HepG2 (cell line): Measurements from ENCODE around the gene EEFSEC. TPM values are rescaled to one million over a fixed set of nuclear protein-coding genes. Genes with fewer than 3 reads are reported as not detected.

Experiments
- ATAC-seq: fragments of 200-7000 bp; cut with Tn5 transposase; 3 replicates; pipeline ENCODE4 v1.9.1; 2020; ENCODE audit warnings: mild to moderate bottlenecking, moderate library complexity
- BruUV-seq: library from RNA; stranded (reverse); fragments of 400-500 nt; replicated peaks from 2 replicates; lab custom pipeline; 2021; lab: Mats Ljungman, UMichigan
- CTCF ChIA-PET: fragments of 300-600 bp; formaldehyde crosslinking; extraction: SDS; loops from one replicate; lab custom pipeline; 2021; ENCODE audit warnings: low total read pairs, inconsistent platforms, low intra/inter-chr PET ratio; lab: Yijun Ruan, JAX
- POLR2A ChIA-PET: fragments of 350-600 bp; sonication (Branson Sonifier 250); formaldehyde crosslinking; loops from one replicate; lab custom pipeline; 2020; ENCODE audit warnings: antibody characterized with exemption, inconsistent platforms; lab: Yijun Ruan, JAX
- DNase-seq: peaks from one replicate; pipeline ENCODE4 v3.0.0-alpha.2; 2015; ENCODE audit warnings: low spot score
- FAIRE-seq: peaks from 3 replicates; lab custom pipeline; 2011; peaks lifted over from hg19 to GRCh38; lab: Jason Lieb, UNC
- H2AFZ ChIP-seq: one replicate; pipeline ENCODE4 v1.6.1; 2011; ENCODE audit warnings: low read length, inconsistent platforms
- H3K27ac ChIP-seq: fragments of 300-600 bp; 3 replicates; pipeline ENCODE4 v1.8.0; 2011; ENCODE audit warnings: mixed run types, mild to moderate bottlenecking, mixed read lengths, low read length, inconsistent platforms; ENCODE audit not compliant: insufficient read depth; ENCODE audit errors: extremely low read length
- H3K27me3 ChIP-seq, 2 experiments: fragments of 200-600 bp in 1 of 2; 2 replicates in 1 of 2; 3 replicates in 1 of 2; pipeline versions ENCODE4 v1.6.0 to v1.8.0; 2011; ENCODE audit warnings: low read length in 2 of 2, mild to moderate bottlenecking in 2 of 2, moderate library complexity in 2 of 2, inconsistent platforms in 1 of 2; ENCODE audit not compliant: insufficient read depth in 2 of 2, control insufficient read depth in 1 of 2
- H3K36me3 ChIP-seq, 2 experiments: fragments of 200-600 bp in 1 of 2; replicated peaks in 1 of 2; 2 replicates in 1 of 2; 3 replicates in 1 of 2; pipeline versions ENCODE4 v1.5.1 to v1.8.0; 2011; ENCODE audit warnings: low read length in 2 of 2, inconsistent platforms in 1 of 2; ENCODE audit not compliant: insufficient read depth in 2 of 2, control insufficient read depth in 1 of 2
- H3K4me1 ChIP-seq: 2 replicates; pipeline ENCODE4 v1.5.1; 2012; ENCODE audit warnings: low read length, inconsistent platforms; ENCODE audit not compliant: insufficient read depth
- H3K4me2 ChIP-seq: 2 replicates; pipeline ENCODE4 v1.6.0; 2011; ENCODE audit warnings: low read depth, low read length, inconsistent platforms
- H3K4me3 ChIP-seq, 3 experiments: fragments of 200-600 bp in 1 of 3; sonication (generic), shearing (Covaris generic) in 1 of 3; replicated peaks in 1 of 3; 2 replicates each; pipeline ENCODE4 v1.5.1; 2011 to 2016; ENCODE audit warnings: low read length in 3 of 3, inconsistent platforms in 2 of 3, low read depth in 2 of 3, mild to moderate bottlenecking in 2 of 3, control low read depth in 1 of 3, mixed read lengths in 1 of 3; ENCODE audit not compliant: insufficient read depth in 1 of 3
- H3K79me2 ChIP-seq: one replicate; pipeline ENCODE4 v1.6.1; 2011; ENCODE audit warnings: low read length, inconsistent platforms; ENCODE audit not compliant: insufficient read depth
- H3K9ac ChIP-seq: 2 replicates; pipeline ENCODE4 v1.6.0; 2011; ENCODE audit warnings: mild to moderate bottlenecking, low read depth, low read length, inconsistent platforms; ENCODE audit not compliant: insufficient read depth
- H3K9me3 ChIP-seq: 2 replicates; pipeline ENCODE4 v1.5.1; 2012; ENCODE audit warnings: mild to moderate bottlenecking, low read length
- H4K20me1 ChIP-seq: 2 replicates; pipeline ENCODE4 v1.6.0; 2011; ENCODE audit warnings: inconsistent platforms, mild to moderate bottlenecking, low read length, moderate library complexity; ENCODE audit not compliant: insufficient read depth
- CREM ChIP-seq, 2 experiments: sonication (generic) in 1 of 2; formaldehyde crosslinking in 1 of 2; IDR thresholded peaks; 2 replicates each; pipeline versions ENCODE4 v1.4.0 to v1.6.1; 2016 to 2020; ENCODE audit warnings: antibody characterized with exemption in 1 of 2, mild to moderate bottlenecking in 1 of 2, missing genetic modification reagents in 1 of 2
- MEIS1 ChIP-seq: sonication (generic); formaldehyde crosslinking; IDR thresholded peaks from 2 replicates; pipeline ENCODE4 v1.9.0; 2021; ENCODE audit warnings: mild to moderate bottlenecking, missing genetic modification reagents, moderate library complexity, borderline replicate concordance
- NFATC3 ChIP-seq: sonication (generic); formaldehyde crosslinking; IDR thresholded peaks from 2 replicates; pipeline ENCODE4 v1.5.1; 2020; ENCODE audit warnings: mild to moderate bottlenecking, missing genetic modification reagents
- RBFOX2 ChIP-seq: fragments of 200-400 bp; formaldehyde crosslinking; IDR thresholded peaks from 2 replicates; pipeline ENCODE4 v1.6.1; 2017; ENCODE audit warnings: low read depth, mild to moderate bottlenecking, low read length
- SATB2 ChIP-seq: sonication (generic); formaldehyde crosslinking; IDR thresholded peaks from 2 replicates; pipeline ENCODE4 v1.5.0; 2020; ENCODE audit warnings: missing genetic modification reagents
- ZNF256 ChIP-seq: sonication (generic); formaldehyde crosslinking; conservative IDR thresholded peaks from 2 replicates; pipeline ENCODE4 v1.4.0; 2020; ENCODE audit warnings: missing genetic modification reagents
- ZNF264 ChIP-seq: sonication (generic); formaldehyde crosslinking; IDR thresholded peaks from 2 replicates; pipeline ENCODE4 v1.4.0; 2020; ENCODE audit warnings: missing genetic modification reagents
- WGBS: methylation state at CpG from one replicate; pipeline ENCODE4 v1.1.6; 2017; ENCODE audit warnings: low lambda C conversion rate; 5-methylcytosine and 5-hydroxymethylcytosine counted together
- in situ Hi-C: cut with HindIII; loops from 2 replicates; pipeline ENCODE4 v1.10.0; 2017; ENCODE audit warnings: low pct_unique_long_range_greater_than_20kb; ENCODE audit not compliant: extremely low pct_ligation_motif_present
- intact Hi-C: fragments of 100-400 bp; cut with micrococcal nuclease; formaldehyde crosslinking; loops from one replicate; pipeline ENCODE4 v1.10.0; 2022; ENCODE audit not compliant: unreplicated experiment
- polyA plus RNA-seq, 8 experiments: library from polyadenylated mRNA; depleted of rRNA in 3 of 8; stranded (reverse) in 7 of 8; unstranded in 1 of 8; fragments of >200 nt; fragmentation: Illumina TruSeq in 4 of 8; extraction: Trizol in 4 of 8; gene quantifications; 2 replicates each; pipeline versions ENCODE4 v1.2.1 to v1.2.3, GENCODE V29; 2011 to 2016; ENCODE audit warnings: low read depth in 4 of 8, missing spikeins in 1 of 8, mixed read lengths in 1 of 8; ENCODE audit not compliant: insufficient read depth in 1 of 8
- total RNA-seq, 5 experiments: library from RNA; depleted of rRNA; stranded (reverse); fragments of >200 nt; fragmentation: Illumina TruSeq; extraction: Trizol; gene quantifications; 2 replicates each; pipeline ENCODE4 v1.2.3, GENCODE V29; 2016; ENCODE audit warnings: low read depth in 1 of 5
- TF ChIP-seq, protein P1 (sequence below): sonication (generic); formaldehyde crosslinking; IDR thresholded peaks from 2 replicates; pipeline ENCODE4 v1.4.0; 2020; ENCODE audit warnings: low read depth, missing genetic modification reagents
- TF ChIP-seq, protein P2 (sequence below): sonication (generic); formaldehyde crosslinking; IDR thresholded peaks from 2 replicates; pipeline ENCODE4 v1.4.0; 2020; ENCODE audit warnings: missing genetic modification reagents

The EEFSEC gene
- total and polyA plus RNA-seq, 2 of the 13 experiments (the other 11 are each of a cell fraction or from before 2014, with no cell fraction given) = 6.4 to 24.2 TPM

DNA sequence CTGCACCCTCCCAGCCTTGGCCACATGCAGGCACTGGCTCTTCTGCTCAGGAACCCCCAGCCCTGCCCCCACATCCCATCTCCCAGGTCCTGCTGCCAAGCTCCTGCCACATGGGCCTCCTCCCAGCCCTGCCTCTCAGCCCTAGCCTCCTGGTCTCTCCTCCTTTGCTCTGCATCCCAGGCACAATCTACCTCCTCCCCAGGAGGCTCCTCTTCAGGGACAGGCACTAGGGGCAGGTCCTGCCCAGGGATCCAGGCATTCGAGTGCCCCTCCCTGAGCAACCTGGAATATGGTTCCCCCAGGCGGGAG is 301.0 kb downstream of the EEFSEC start:
- intact Hi-C loops = no loop called here
- no peak for FAIRE-seq

More for the DNA sequence above, 301.0 kb downstream of the EEFSEC start:
- DNase-seq = no peak
- no peak overlapping the region for H3K9ac ChIP-seq
- H3K79me2 ChIP-seq = no peaks in the 10 kb centered on the region
- no peak for TF ChIP-seq CREM (IDR thresholded peaks at IDR 0.05)
- TF ChIP-seq CREM (CRISPR knock-in tag; IDR thresholded peaks at IDR 0.05) = no peak
- TF ChIP-seq MEIS1 = no peak
- TF ChIP-seq ZNF264 (CRISPR knock-in tag) = no peak
- no peak for TF ChIP-seq RBFOX2
- TF ChIP-seq, protein P1, sequence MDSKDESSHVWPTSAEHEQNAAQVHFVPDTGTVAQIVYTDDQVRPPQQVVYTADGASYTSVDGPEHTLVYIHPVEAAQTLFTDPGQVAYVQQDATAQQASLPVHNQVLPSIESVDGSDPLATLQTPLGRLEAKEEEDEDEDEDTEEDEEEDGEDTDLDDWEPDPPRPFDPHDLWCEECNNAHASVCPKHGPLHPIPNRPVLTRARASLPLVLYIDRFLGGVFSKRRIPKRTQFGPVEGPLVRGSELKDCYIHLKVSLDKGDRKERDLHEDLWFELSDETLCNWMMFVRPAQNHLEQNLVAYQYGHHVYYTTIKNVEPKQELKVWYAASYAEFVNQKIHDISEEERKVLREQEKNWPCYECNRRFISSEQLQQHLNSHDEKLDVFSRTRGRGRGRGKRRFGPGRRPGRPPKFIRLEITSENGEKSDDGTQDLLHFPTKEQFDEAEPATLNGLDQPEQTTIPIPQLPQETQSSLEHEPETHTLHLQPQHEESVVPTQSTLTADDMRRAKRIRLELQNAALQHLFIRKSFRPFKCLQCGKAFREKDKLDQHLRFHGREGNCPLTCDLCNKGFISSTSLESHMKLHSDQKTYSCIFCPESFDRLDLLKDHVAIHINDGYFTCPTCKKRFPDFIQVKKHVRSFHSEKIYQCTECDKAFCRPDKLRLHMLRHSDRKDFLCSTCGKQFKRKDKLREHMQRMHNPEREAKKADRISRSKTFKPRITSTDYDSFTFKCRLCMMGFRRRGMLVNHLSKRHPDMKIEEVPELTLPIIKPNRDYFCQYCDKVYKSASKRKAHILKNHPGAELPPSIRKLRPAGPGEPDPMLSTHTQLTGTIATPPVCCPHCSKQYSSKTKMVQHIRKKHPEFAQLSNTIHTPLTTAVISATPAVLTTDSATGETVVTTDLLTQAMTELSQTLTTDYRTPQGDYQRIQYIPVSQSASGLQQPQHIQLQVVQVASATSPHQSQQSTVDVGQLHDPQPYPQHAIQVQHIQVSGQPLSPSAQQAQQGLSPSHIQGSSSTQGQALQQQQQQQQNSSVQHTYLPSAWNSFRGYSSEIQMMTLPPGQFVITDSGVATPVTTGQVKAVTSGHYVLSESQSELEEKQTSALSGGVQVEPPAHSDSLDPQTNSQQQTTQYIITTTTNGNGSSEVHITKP (CRISPR knock-in tag) = no peak
- no peak for TF ChIP-seq ZNF256
- TF ChIP-seq NFATC3 (CRISPR knock-in tag) = no peak
- TF ChIP-seq SATB2 (CRISPR knock-in tag) = no peak
- TF ChIP-seq, protein P2, sequence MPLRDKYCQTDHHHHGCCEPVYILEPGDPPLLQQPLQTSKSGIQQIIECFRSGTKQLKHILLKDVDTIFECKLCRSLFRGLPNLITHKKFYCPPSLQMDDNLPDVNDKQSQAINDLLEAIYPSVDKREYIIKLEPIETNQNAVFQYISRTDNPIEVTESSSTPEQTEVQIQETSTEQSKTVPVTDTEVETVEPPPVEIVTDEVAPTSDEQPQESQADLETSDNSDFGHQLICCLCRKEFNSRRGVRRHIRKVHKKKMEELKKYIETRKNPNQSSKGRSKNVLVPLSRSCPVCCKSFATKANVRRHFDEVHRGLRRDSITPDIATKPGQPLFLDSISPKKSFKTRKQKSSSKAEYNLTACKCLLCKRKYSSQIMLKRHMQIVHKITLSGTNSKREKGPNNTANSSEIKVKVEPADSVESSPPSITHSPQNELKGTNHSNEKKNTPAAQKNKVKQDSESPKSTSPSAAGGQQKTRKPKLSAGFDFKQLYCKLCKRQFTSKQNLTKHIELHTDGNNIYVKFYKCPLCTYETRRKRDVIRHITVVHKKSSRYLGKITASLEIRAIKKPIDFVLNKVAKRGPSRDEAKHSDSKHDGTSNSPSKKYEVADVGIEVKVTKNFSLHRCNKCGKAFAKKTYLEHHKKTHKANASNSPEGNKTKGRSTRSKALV (CRISPR knock-in tag) = no peak
- TF ChIP-seq, all 625 proteins: peak for 0
- Histone ChIP-seq H3K4me1 (peaks cover 10% of the 10 kb centered on the region), H2AFZ (no peak overlapping the region), H3K27me3 (peaks cover 24 to 99% of the 10 kb centered on the region in 2 experiments), H3K4me2 (no peak overlapping the region), H3K9me3 (no peaks in the 10 kb centered on the region), H3K27ac (no peak overlapping the region), H4K20me1 (no peaks in the 10 kb centered on the region), H3K4me3 (no peak overlapping the region), H3K36me3 (no peaks in the 10 kb centered on the region)
- POLR2A ChIA-PET = interaction anchor here (0.5 kb wide), 1 partner anchor 93 kb away, joined by 4 read pairs; no protein-coding TSS in a partner anchor
- in situ Hi-C loops = no loop called here
- no TSS peak for BruUV-seq
- WGBS = 0% methylated on average over 1 of the region's 2 CpGs
- ATAC-seq = no peak
- CTCF ChIA-PET = no interaction called here
